ENCODE measurements around the gene XPNPEP2.

- TF ChIP-seq EZH2phosphoT487 (IDR thresholded peaks at IDR 0.05; ENCODE audit: insufficient read depth, low read depth) (no peak), EZH2 (IDR thresholded peaks at IDR 0.05; ENCODE audit: insufficient read depth, poor library complexity, severe bottlenecking) (no peak)
Observed at GRCh38 chrX:129738466-129739308, at the start of gene XPNPEP2.
